Activated CD4-positive, alpha-beta T cell treated with anti-CD3 and anti-CD28 coated beads, Interleukin-2, amount 50 U/mL, for 48 hours (primary cell): ENCODE results near the gene MRPS18B.
"Not testable (repeated sequence)": the region's sequence is repeated elsewhere in the genome, so short reads cannot be mapped to it uniquely, and the experiment has no call there.

ENCODE experiments used
- DNase-seq, 2 experiments: peaks; one replicate each; pipeline ENCODE4 v3.0.0-alpha.2; 2020

The MRPS18B gene

DNA sequence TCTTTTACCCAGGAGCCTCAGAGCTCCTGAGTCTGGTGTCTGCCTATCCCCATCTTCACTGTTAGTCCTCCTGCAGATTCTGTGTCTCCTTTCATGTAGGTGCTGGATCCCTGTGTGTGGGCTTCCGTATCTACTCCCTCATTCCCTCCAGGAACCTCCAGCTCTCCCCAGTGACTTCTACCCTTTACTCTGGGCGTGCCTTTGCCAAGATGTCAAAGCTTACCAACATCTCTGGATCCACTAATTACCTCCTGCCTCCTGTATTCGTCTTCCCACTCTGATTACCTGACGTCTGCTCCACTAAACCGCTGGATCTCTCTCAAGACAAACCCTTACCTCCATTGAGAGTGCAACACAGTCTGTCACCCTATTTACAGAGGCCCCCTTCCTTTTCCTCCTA is 27.1 kb downstream of the MRPS18B start:
- DNase-seq, result no peak

DNA sequence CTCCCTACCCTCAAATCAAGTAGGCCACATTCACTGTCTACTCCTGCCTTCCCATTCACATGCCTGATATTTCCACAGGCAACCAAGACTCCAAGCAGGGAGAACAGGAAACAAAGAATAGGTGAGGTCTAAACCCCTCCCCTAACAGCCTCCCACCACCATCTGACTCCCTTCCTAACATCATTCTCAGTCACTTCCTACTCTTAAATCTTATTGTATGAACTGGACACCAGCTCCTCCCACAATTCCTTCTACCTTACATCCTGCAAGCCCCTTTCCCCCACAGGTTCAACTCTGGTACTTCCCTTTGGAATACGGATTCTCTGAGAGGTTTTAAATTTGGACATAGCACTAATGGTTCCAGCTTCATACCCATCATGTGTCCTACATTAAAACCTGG is 28.3 kb downstream of the MRPS18B start:
- DNase-seq, result no peak

DNA sequence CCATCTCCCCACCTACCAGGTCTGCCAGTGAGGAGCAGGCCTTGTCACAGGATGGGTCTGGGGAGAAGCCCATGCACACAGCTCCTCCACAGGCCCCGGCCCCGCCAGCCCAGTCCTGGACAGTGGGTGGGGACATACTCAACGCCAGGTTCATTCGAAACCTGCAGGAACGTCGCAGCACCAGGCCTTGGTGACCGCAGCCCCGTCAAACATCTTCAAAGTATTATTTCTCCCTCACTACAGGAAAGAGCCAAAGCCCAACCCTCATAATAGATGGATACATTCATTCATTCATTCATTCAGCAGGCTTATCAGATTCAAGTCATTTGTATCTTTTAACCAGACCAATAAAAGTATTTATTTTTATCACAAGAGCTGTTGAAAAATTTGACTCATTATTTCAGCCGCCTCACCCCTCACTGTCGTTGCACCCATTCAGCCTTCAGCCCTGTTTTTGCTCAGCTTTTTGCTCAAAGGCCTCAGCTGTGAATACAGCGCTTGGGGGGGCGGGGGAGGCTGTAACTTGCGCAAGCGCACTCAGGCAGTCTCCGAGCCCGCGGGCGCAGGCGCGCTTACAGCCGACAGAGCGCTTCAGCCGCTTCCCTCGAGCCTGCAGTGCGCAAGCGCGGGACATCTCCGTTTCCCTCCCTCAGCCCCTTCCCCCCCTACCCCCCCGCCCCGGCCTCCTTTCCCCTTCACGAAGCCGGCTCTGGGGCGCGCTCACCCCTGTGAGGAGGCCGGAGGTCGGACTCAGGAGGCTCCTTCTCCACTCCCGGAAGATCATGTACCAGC is 29.0 kb downstream of the MRPS18B start, which contains the start of gene C6orf136:
TSS of gene C6orf136 (plus strand) at position 684 of the 792 bp plus-strand sequence. CDS start at position 783, 99 bp downstream.
- DNase-seq, result peak; percentile 90 to 94

DNA sequence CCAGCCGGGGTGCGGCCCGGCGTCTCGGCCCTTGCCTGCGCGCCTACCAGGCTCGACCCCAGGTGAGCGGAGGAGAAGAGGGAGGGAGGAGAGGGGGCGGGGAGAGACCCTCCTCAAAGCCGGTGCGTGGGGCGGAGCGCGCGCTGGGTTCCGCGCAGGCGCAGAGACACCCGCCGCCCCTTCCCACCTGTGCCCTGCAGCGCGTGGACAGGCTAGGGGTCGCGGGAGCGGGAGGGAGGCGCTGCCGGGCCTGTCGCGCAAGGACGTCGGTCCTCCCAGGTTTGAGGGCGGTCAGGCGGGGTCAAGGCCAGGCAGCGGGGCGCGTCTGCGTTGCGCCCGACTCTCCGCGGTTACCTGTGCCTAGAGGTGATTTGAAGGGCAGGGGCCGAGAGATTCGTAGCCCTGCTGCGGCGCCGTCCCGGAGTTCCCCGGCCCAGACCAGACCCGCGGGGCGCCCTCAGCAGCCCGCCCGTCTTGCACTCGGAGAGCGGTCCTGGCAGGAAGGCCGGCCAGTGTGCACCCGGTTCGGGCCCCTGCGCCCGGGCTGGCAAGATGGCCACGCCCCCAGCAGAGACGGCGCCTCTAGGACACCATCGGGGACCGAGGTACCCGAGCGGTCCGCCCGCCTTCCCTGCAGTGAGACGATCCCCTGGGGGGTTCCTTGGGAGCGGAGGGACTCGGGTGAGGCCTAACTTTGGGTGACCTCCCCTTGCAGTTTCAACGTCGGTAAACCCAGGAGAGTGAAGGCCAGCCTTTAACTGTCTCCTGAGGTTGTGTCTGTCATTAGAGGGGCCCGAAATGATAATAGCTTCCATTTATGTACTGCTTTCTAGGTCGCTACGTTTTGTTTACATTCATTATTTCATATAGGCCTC is 29.8 kb downstream of the MRPS18B start:
- DNase-seq, result peak; percentile 77 to 82

DNA sequence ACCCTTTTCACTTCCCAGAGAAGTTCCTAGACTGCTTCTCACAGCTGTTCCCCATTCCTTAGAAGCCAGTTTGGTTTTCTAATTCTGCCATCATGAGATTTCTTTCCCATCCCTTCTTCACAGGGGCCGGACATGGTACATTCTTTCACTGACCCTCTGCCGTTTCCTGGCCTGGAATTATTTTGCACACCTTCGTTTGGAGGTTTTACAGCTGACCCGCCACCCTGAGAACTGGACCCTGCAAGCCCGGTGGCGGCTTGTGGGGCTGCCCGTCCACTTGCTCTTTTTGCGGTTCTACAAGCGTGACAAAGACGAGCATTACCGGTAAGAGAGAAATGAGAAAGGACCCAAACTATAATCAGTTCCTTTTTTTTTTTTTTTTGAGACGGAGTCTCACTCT is 33.5 kb downstream of the MRPS18B start:
- DNase-seq, result no peak

DNA sequence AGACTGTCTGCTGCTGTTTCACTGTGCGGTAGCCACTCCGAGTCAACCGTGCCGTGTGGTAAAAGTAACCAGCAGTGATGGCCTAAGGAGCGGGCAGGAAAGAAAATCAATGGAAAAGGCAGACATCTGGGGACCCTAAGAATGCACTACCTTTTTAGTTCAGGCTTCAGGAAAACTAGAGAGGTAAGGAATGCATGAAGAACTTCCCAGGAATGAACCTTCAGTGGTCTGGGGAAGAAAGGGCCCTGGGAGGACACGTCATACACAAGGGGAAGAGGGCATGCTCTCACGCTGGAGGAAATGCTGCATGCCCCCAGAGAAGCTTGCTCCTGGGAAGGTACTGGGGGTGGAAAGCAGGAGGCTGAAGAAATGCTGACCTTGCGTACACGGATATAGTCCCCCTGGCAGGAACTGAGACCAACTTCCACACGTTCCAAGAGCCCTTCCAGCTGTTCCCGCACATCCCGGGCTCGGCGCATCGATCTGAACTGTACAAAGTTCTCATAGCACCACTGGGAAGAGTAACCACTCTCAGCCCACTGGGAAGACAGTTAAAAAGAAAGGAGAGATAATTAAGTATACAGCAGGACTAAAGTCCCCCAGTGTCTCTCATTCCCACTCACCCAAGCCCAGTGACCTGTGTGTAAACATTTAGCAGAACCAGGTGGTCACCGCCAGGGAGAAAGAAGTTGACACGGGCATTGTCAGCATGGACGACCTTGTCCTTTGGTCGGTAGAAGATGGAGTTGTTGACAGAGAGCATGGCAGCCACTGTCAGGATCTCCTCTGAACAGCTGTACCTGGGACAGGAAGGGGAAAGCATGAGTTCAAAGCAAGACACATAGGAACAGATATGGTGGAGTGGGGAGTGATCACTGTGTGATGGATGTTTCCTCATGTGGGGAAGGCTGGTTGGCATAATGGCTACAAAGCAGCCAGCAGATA is 37.4 kb downstream of the MRPS18B start:
- no peak for DNase-seq

DNA sequence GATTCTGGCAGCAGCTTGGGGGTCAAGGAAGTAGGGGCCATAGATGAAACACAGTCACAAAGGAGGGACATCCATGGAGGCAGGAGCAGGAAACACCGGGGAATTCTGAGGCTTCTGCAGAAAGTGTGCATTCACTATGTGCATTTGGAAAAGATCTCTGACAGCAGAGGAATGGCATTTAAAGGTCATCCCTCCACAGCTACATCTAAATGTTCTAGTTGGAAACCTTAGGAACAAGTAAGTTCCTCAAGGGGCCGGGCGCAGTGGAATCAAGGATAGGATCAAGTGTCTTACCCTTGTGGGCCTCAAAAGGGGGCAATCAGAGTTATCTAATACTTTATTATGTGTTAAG is 38.1 kb downstream of the MRPS18B start:
- DNase-seq, result no peak

DNA sequence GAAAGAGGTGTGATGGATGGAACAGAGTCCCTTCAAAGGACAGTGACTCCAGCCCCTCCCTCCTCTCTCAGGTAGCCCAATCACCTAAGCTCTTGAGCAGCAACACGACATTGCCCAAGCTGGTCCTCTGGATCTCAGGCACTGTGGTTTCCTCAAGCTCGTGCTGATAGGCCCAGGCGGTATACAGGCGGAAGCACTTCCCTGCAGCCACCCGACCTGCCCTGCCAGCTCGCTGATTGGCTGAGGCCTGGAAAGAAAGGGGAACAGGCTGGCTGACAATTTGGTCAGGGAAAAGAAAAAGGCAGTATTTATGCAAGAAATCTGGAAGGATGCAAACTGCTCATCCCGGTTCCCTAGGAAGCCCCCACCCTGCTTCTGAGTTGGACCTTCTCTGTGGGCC is 38.9 kb downstream of the MRPS18B start:
- no peak for DNase-seq

DNA sequence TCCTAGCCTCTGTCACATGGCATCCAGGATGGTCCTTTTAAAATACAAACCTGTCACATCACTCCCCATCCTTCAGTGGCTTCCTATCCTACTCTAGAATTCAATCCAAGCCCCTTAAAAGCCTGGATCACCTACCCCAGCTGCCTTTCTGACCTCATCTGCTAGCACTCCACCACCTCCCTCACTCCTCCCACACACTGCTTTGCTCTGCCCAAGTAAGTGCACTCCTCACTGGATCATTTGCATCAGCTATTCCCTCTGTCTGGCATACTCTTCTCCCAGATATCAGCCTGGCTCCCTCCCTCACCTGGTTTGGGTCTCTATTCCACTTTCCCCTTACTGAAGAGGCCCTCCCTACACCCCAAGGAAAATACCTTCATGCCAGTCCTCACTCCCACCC is 39.8 kb downstream of the MRPS18B start:
- DNase-seq, result no peak

DNA sequence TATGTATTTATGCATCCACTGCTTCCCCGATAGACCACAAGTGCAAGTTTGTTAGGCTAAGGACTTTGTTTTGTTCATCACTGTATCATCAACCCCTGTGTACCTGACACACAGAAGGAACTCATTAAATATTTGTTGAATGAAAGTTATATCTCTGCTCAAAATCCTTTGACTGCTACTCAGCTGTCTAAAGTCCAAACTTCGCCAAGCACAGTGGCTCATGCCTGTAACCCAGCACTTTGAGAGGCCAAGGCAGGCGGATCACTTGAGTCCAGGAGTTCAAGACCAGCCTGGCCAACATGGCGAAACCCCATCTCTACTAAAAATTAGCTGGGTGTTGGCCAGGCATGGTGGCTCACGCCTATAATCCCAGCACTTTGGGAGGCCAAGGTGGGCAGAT is 40.3 kb downstream of the MRPS18B start:
- not testable (repeated sequence) for DNase-seq

DNA sequence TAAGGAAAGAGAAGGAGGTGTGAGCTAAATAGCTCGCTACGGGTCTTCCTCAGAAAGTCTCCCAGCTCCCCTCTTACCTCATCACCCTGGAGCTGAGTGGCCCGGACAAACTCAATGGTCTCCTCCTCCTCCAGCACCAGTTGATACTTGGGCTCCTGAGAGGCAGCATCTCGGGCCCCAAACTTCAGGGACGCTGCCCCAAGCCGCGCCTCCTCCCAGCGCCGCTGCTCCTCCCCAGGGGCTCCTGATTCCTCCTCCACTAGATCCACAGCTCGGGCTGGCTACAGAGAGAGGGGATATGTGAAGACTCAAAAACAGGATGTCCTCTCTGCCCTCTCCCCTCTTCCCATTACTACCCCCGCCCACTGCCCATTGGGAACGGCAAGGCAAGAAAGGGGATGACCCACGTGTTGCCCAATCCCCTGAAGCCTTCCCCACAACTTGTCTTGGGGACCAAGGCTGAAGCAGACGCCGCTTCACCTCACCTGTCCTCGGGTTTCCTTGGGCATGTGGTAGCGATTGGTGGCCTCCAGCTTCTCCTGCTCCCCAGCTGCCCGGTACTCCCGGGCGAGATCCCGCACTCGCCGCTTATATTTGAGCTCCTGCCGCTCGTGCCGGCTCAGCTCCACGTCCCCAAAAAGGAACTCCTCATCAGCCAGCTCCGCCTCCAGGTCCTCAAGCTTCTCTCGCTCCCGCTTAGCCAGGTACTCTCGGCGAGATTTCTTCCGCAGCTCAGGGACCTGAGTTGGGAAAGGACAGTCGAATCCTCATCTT is 47.5 kb downstream of the MRPS18B start:
- DNase-seq, result no peak

DNA sequence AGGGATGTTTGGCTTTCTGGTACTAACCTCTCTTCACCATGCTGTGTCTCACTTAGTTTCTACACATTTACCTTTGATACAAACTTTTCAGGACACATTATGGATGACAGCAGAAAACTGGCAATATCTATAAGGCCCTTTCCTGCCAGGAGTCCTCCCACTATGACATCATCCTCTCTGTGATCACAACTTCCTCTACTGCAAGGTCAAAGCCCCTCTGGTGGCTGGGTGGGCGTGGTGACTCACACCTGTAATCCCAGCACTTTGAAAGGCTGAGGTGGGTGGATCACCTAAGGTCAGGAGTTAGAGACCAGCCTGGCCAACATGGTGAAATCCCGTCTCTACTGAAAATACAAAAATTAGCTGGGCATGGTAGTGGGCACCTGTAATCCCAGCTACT is 48.7 kb downstream of the MRPS18B start:
- DNase-seq, result peak; percentile 49 to 65

DNA sequence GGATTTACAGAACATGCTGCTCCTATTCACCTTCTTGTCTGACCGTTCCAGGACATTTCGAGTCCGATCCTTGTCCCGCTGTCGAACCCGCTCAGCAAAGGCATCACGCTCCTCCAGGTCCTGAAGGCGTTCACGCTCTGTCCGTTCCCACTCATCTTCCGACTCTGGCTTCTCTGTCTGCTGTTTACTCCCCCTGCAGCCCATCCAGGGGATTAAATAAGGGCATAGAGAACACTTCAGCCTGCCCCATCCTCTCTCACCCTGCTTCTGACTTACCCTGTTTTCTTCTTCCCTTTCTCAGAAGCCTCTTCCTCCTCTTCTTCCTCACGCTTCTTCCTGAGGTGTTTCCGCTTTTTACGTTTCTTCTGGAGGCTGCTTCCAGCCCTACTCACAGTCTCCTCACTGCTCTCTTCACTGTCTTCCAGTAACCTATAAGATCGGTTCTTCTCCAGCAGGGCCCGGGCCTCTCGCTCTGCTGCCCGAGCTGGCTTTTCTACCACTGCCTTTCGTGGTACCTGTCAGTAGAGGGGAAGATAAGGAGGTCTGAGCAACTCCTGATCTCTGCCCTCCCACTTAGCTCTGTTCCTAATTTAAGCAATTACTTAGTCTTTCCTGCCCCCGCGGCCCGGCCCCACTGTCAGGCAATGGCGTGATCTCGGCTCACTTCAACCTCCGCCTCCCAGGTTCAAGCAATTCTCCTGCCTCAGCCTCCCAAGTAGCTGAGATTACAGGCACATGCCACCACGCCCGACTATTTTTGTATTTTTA is 53.3 kb downstream of the MRPS18B start:
- DNase-seq, result no peak

DNA sequence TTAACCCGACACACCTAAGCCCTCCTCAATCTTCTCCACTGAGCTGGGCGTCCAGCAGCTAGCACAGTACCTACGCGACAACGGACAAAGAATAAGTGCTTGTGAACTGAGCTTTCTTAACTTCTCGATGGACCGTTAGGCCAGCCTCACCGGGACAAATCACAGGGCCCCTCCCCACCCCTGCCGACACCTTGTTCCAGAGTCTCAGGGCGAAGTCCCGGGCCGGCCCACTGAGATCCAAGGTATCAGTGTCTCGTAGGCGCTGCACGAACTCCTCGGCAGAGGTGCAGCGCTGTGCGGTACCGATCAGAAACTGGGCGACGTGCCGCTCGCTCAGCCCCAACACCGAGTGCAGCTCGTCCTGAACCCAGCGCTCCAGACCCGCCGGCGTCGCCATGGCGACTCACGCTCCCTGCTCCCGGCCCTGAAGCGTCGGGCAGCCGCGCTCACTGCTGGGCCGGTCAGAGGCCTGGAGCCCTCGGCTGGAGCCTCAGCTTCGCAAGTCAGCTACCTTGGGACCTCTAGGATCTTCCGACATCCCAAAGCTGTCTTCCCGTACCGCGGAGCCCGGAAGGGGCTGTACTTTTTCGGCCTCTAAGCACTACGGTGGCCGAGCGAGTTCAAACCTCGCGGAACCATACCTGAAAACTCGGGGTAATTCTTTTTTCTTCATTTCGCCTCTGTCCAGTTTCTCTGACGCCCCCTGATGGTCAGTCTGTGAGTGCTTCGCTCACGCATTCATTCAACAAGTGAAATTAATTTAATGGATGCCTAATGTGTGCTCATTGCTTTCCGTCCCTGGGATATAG is 55.0 kb downstream of the MRPS18B start, which contains the start of gene DHX16:
TSS of gene DHX16 (minus strand) at position 562 of the 809 bp plus-strand sequence. CDS start at position 397, 165 bp downstream.
- DNase-seq, result peak; percentile 90 to 94
